Ureter (tissue), 1 donor: ENCODE measurements around the gene GMPR. TPM values are rescaled to one million over a fixed set of nuclear protein-coding genes. Genes with fewer than 3 reads are reported as not detected.

Experiments used
- DNase-seq: peaks from one replicate; pipeline ENCODE4 v3.0.0-alpha.2; 2020; ENCODE audit warnings: low spot score
- total RNA-seq: library from RNA; stranded (reverse); gene quantifications from one replicate; pipeline ENCODE4 v1.2.4, GENCODE V29; 2023
- donor health status: DM: yes; HTN: yes; CAD: no.

Gene GMPR
- total RNA-seq, 1 donor from 2014 or later = 2.3 TPM

- DNase-seq = no peak
Observed at GRCh38 chr6:16326531-16326930, 88.1 kb downstream of the GMPR start.

GRCh38 chr6:16326971-16327776 lies 88.8 kb downstream of the GMPR start:
- no peak for DNase-seq

DNA sequence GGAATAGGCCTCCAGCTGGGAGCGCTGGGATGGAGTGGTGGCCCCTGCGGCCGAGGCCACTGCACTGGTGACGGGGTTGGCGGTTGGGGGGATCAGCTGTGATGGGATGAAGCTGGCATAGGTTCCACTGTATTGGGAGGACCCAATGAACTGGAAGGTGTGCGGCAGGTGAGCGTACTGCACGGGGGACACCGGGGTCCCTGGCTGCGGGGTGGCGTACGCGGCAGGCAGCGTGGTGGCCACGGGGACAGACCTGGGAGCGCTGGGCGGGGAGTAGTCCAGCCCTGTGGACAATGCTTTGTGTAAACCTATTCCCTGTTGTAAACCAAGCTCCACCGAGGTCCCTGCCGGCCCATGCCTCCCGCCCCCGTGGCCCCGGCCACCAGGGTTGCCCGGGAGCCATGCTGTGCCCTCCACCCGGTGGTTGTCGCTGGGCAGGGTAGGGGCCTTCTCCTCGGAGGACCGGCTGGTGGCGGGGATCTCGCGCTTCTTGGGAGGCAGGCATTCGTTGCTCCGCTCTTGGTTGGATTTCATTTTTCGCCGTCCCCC lies 89.5 kb downstream of the GMPR start:
- no peak for DNase-seq

GRCh38 chr6:16329233-16329632 lies 90.8 kb downstream of the GMPR start:
- DNase-seq = no peak

- no peak for DNase-seq
Observed at GRCh38 chr6:16331384-16332174, 93.2 kb downstream of the GMPR start.

GRCh38 chr6:16332175-16332542 lies 93.8 kb downstream of the GMPR start:
- peak; percentile 87 for DNase-seq

GRCh38 chr6:16333580-16333979 lies 95.2 kb downstream of the GMPR start:
- no peak for DNase-seq

GRCh38 chr6:16334671-16335070 lies 96.3 kb downstream of the GMPR start:
- peak; percentile 70 for DNase-seq

DNA sequence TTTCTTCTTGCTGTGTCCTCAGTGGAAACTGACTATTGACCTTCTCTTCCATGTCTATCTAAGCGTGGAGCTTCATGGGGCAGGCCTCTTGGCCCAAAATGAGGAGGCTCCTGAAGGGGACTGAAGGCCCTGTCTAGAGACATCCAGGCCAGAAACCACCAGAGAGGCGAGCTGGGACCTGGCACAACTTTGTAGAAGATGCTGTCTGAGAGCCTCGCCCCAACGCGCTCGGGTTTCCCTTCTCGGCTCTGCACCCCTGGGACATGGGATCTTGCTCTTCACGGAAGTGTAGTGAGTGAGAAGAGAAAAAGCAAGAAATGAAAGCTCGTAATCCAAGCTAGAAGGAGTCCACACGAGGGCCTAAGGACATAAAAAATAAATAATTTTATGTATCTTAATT lies 96.8 kb downstream of the GMPR start:
- DNase-seq = no peak

DNA sequence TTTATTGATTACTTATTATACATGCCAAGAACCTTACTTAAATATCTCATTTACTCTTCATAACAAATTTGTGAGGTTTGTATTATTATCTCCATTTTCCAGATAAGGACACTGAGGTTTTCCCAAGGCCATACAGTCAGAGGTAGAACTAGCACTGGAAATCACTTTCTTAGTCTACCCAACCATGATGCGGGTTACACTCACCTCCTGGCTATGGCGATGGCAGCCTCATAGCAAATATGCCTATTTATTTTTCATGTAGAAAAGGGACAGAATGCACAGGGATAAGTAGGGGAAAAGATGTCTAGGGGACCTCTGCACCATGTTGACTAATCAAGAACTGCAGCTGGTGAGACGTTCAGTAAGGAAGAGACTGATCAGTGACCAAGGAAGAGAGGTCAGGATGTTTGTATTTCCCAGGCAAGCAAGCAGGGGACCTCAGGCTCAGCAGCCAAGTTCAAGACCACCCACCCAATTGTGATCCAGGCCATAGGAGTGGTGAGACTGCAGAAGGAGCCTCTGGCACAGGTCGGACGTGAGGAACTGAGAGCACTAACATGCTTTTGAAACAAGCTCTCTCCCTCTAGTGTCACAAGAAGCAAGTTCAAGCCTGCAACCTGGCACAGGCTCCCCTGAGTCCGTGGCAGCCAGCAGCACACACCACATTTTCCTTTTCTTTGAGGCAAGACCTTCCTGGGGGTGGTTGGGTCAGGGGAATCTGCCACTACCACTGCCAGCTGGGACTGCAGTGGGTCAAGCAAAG lies 97.8 kb downstream of the GMPR start:
- no peak for DNase-seq

GRCh38 chr6:16336911-16337294 lies 98.5 kb downstream of the GMPR start:
- no peak for DNase-seq

DNA sequence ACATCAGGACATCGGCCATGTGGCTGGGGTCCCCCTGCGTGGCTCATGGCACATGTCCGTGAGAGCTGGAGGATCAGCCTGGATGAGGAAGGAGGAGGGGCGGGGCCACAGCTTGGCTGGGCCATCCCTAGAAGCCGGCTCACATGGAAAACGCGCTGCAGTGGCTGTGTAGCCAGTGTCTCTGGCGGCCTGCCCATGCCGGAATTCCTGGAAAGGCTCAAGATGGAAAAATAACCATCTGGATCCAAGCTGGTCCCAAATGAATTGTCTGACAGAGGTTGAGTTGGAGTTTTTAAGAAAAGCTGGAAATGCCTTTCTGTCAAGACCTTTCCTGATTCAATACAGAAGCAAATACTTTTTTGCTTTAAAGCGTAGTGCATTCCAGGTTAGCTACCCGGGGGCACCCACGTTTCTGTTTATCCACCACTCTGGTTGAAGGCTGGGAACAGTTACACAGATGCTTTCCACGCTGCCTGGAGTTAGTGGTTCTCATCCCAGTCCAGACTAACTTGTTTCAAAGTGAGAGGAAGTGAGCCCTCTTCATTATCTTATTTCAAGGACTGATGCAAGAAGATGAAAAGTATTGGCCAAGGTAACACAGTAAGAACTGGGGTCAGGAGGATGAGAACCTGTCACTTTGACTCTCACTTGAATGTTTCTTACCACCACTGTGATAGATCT lies 99.0 kb downstream of the GMPR start:
- DNase-seq = peak; percentile 88

GRCh38 chr6:16338577-16339264 lies 100.3 kb downstream of the GMPR start:
- DNase-seq = peak; percentile 70

GRCh38 chr6:16339265-16339587 lies 100.8 kb downstream of the GMPR start:
- DNase-seq = no peak

DNA sequence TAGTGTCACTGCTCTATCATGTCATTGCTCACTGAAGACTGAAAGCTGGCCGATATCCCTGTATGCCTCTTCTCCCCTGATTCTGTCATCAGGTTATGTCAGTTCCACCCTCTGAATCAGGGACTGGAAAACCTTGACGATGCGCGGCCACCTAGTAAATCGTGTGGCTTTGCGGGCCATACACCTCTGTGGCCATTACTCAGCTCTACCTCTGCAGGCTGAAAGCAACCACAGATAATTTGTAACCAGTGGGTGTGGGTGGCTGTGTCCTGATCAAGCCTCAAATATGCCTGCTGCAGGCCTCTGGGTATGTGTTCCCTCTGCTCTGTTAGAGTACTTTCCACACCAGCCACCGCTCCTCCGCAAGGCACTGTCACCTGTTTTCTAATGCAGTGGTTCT lies 105.2 kb downstream of the GMPR start:
- DNase-seq = no peak

- no peak for DNase-seq
Observed at GRCh38 chr6:16344756-16345155, 106.4 kb downstream of the GMPR start.

Other genes with a start within 250 kb of the GMPR start
- gene MYLIP, start 109.5 kb upstream of the GMPR start, total RNA-seq = 53.1 TPM